BE2C (cell line): ENCODE measurements around the gene GPC6.

Source experiments
- DNase-seq: peaks from one replicate; pipeline ENCODE4 v3.0.0-alpha.2; 2020
- H3K27me3 ChIP-seq: fragments of 250-450 bp; sonication (Bioruptor Pico); 2 replicates; pipeline ENCODE4 v1.5.1; 2020; ENCODE audit warnings: mild to moderate bottlenecking
- H3K36me3 ChIP-seq: fragments of 250-450 bp; sonication (Bioruptor Pico); 2 replicates; pipeline ENCODE4 v1.5.1; 2020; ENCODE audit warnings: mild to moderate bottlenecking
- H3K4me1 ChIP-seq: fragments of 250-450 bp; sonication (Bioruptor Pico); 2 replicates; pipeline ENCODE4 v1.5.1; 2020
- H3K4me3 ChIP-seq: 2 replicates; pipeline ENCODE4 v1.5.1; 2011; ENCODE audit warnings: low read depth, low read length
- H3K9me3 ChIP-seq: fragments of 250-450 bp; sonication (Bioruptor Pico); 2 replicates; pipeline ENCODE4 v1.5.1; 2020
- TF ChIP-seq, protein P1 (sequence below): IDR thresholded peaks from 2 replicates; pipeline ENCODE4 v1.5.1; 2012; ENCODE audit warnings: mild to moderate bottlenecking, low read depth, low read length

GPC6 gene

DNA sequence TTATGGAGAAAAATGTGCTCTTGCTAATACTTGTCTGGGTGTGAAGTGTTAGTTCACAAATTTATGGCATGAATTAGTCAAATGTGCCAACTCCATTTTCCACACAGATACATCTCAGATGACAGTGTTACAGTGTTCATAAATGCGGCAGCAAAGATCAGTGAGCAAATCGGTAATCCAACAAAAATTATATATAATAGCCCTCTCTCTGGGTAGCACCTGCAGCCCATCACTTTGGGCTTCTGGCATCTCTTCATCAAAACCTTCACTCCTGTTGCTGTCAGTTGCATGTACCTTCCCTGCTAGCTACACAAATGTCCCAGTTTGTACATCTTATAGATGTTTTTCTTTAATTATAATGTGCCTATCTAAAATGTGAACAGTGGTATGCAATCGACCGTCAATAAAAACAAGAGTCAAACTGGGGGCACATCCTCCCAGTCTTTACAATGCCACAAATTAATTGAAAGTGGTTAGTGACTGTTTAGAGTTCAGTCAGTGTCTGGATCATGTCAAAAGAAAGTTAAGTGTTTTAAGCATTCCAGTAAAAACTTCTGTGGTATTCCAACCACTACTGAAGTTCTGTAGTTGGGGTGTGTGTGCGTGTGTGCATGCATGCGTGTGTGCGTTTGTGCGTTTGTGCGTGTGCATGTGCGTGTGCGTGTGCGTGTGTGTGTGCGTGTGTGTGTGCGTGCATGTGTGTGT lies 804.0 kb downstream of the GPC6 start:
- TF ChIP-seq, protein P1, sequence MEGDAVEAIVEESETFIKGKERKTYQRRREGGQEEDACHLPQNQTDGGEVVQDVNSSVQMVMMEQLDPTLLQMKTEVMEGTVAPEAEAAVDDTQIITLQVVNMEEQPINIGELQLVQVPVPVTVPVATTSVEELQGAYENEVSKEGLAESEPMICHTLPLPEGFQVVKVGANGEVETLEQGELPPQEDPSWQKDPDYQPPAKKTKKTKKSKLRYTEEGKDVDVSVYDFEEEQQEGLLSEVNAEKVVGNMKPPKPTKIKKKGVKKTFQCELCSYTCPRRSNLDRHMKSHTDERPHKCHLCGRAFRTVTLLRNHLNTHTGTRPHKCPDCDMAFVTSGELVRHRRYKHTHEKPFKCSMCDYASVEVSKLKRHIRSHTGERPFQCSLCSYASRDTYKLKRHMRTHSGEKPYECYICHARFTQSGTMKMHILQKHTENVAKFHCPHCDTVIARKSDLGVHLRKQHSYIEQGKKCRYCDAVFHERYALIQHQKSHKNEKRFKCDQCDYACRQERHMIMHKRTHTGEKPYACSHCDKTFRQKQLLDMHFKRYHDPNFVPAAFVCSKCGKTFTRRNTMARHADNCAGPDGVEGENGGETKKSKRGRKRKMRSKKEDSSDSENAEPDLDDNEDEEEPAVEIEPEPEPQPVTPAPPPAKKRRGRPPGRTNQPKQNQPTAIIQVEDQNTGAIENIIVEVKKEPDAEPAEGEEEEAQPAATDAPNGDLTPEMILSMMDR = no peak
- no peak for DNase-seq
- Histone ChIP-seq H3K36me3 (no peaks in the 10 kb centered on the region), H3K27me3 (no peaks in the 10 kb centered on the region), H3K4me1 (peaks cover 15% of the 10 kb centered on the region; the same call in 1 of the 2 replicates), H3K4me3 (no peak overlapping the region), H3K9me3 (no peaks in the 10 kb centered on the region)

DNA sequence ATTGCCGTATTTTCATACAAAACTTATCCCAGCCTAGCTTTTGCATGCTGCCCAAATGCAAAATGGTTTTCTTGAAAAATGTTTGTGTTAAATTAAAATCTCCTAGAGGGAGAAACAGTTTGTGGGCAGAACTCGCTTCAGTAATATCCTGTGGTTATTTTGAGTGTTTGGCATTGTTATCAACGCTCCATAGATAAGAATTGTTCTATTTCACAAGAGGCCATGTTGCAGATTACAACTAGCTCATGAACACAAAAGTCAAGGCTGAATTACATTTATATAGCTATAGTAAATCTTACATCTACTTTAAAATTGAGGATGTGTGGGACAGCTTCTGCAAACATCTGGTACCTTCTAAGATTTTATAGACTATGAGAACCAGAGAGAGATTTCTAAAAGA lies 805.0 kb downstream of the GPC6 start:
- Histone ChIP-seq H3K27me3 (no peaks in the 10 kb centered on the region), H3K36me3 (no peaks in the 10 kb centered on the region), H3K4me3 (no peak overlapping the region), H3K9me3 (no peaks in the 10 kb centered on the region), H3K4me1 (peaks cover 15% of the 10 kb centered on the region; the same call in 1 of the 2 replicates)
- TF ChIP-seq, protein P1 = no peak
- DNase-seq = no peak

DNA sequence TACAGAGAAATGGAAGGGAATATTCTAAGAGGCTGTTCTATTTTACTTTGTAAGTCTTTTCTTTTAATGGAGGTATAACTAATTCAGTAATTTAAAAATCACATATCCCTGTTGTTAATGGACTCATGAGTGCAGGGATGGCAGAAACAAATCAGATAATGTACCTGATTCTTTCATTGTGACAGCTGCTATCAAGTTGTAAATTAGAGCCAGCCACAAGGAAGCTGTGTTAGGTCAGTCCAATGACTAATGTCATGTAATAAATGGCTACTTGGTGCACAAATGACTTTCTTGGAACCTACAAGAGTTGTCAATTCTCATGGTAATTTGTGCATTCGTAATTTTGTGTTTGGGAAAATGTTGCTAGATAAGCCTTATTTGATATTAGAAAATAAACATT lies 806.5 kb downstream of the GPC6 start:
- Histone ChIP-seq H3K9me3 (no peaks in the 10 kb centered on the region), H3K4me3 (no peak overlapping the region), H3K4me1 (peaks cover 15% of the 10 kb centered on the region; the same call in 1 of the 2 replicates), H3K36me3 (no peaks in the 10 kb centered on the region), H3K27me3 (no peaks in the 10 kb centered on the region)
- TF ChIP-seq, protein P1 = no peak
- no peak for DNase-seq

DNA sequence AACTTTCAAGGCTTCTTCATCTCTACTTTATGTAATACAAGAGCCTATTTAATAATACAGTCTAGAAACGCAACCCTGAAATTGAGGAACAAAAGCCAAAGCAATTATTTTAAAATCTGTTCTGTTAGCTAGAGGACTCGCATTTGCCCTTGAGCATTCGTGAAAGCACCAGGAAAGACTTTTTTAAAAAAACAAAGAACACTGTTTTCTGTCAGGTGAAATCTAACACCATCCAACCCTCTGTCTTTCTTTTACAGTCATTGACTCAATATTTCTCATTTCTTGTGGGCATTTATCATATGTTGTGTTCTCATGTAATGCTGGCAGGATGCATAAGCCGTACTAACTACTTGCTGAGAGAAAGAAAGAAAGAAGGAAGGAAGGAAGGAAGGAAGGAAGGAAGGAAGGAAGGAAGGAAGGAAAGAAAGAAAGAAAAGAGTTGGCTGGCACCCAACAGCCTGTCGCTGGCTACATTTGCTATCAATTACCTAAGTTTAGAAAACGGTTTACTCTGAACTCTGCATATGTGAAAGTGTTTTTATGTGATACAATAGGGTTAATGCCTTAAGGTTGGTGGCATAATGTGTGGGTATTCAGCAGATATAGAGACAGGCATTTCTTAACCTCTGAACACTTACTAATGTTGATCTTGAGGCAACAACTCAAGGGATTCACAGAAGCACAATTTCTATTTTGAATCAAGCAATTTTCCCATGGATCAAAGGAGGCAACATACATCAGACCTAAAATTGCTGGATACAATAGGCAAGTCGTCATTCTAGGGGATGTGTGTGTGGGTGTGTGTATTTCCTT lies 807.4 kb downstream of the GPC6 start:
- no peaks in the 10 kb centered on the region for H3K9me3 ChIP-seq
- DNase-seq = no peak
- no peaks in the 10 kb centered on the region for H3K36me3 ChIP-seq
- H3K27me3 ChIP-seq = no peaks in the 10 kb centered on the region
- no peak overlapping the region for H3K4me3 ChIP-seq
- H3K4me1 ChIP-seq = peaks cover 15% of the 10 kb centered on the region; the same call in 1 of the 2 replicates
- TF ChIP-seq, protein P1 = no peak

DNA sequence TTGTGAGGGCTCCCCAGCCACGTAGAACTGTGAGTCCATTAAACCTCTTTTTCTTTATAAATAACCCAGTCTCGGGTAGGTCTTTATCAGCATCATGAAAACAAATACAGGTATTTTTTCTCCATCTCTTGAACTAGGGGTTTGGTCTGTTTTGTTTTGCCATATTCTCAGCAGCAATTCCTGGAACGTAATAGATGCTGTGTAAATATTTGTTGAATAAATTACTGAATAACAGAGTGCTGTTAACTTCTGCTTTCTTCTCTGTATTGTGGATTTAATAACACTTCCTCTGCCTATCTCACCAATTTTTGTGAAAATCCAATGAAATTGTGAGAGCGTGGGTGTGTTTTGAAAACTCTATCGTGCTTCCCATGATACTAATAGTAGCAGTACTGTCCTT lies 823.4 kb downstream of the GPC6 start:
- Histone ChIP-seq H3K36me3 (no peaks in the 10 kb centered on the region), H3K4me3 (no peak overlapping the region), H3K9me3 (no peaks in the 10 kb centered on the region), H3K4me1 (0 out of 2 replicates have a peak, but pooled peaks cover 3% of the 10 kb centered on the region), H3K27me3 (no peaks in the 10 kb centered on the region)
- no peak for DNase-seq
- TF ChIP-seq, protein P1 = no peak

DNA sequence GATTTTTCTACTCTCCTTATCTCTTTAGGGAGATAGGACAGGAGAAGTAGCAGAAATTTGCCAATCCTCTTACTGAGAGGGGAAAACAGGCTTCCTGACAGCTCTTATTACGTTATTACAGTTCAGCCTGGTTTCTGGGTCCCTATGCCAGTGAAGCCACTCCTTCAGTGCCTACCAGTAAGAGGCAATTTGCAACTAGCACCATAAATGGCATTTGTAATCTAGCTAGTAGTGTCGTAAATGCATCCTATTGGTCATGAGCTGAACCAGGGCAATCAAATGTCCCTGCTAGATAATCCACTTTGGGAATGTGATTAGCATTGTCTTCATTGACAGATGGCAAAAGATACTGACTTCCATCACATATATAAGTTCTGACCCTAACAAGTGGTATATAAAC lies 824.1 kb downstream of the GPC6 start:
- Histone ChIP-seq H3K27me3 (no peaks in the 10 kb centered on the region), H3K9me3 (no peaks in the 10 kb centered on the region), H3K36me3 (no peaks in the 10 kb centered on the region), H3K4me3 (no peak overlapping the region), H3K4me1 (peaks cover 3% of the 10 kb centered on the region; the same call in 1 of the 2 replicates)
- no peak for DNase-seq
- TF ChIP-seq, protein P1 = no peak
